OCI-LY3 (cell line): ENCODE results near the gene DHX8.

Source experiments
- EZH2phosphoT487 ChIP-seq: fragments of 200-600 bp; shearing (Covaris generic); IDR thresholded peaks from 2 replicates; pipeline ENCODE4 v1.6.1; 2018; ENCODE audit warnings: antibody characterized with exemption, mixed run types, low read depth
- TF ChIP-seq, protein P1 (sequence below): fragments of 200-600, 300-600 bp; sonication (generic); IDR thresholded peaks from 2 replicates; pipeline ENCODE4 v1.5.1; 2014; ENCODE audit warnings: antibody characterized with exemption, low read length, low read depth

DNA sequence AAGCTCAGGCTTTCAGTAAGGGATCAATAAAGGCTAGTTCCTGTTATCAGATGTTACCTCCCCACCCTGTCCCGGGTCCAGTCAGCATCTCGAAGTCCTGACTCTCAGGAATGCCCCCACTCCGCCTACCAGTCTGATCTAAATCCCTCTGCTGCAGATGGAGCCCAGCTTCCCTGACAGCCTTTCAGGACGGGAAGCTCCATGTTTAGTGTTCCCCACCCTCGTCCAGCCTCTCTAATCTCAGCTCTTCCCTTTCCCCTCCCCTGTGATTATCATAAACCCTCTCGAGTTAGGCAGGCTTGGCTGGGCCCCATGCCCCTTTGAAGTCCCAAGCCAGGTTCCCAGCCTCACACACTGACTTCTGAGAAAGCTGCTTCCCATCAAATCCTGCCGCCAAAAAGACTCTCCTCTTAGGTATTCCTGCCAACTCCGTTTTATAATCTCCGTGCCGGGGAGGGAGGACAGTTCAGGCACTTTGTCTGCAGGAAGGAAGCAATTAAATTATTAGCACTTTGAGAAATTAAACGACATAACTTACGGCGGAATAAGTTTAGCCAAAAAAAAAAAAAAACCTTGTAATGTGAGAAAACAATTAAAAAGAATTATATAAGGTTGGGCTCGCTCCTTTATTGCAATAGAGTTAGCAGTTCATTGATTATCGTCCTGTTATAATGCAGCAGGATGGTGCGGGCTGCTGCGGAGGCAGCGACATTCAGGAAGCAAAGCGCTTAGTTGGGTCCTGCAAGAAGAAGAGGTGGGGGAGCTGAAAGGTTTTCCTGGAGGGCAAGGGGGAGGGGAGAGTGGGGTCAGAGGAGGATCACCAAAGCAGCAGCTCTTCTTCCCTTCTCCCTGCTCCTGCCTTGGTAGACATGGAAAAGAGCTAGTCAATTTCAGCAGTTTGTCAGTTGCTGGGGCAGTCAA lies 79.2 kb downstream of the DHX8 start:
- TF ChIP-seq, protein P1, sequence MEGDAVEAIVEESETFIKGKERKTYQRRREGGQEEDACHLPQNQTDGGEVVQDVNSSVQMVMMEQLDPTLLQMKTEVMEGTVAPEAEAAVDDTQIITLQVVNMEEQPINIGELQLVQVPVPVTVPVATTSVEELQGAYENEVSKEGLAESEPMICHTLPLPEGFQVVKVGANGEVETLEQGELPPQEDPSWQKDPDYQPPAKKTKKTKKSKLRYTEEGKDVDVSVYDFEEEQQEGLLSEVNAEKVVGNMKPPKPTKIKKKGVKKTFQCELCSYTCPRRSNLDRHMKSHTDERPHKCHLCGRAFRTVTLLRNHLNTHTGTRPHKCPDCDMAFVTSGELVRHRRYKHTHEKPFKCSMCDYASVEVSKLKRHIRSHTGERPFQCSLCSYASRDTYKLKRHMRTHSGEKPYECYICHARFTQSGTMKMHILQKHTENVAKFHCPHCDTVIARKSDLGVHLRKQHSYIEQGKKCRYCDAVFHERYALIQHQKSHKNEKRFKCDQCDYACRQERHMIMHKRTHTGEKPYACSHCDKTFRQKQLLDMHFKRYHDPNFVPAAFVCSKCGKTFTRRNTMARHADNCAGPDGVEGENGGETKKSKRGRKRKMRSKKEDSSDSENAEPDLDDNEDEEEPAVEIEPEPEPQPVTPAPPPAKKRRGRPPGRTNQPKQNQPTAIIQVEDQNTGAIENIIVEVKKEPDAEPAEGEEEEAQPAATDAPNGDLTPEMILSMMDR = no peak
- no peak for TF ChIP-seq EZH2phosphoT487
